ENCODE measurements around the gene ABCB8. TPM values are rescaled to one million over a fixed set of nuclear protein-coding genes. Genes with fewer than 3 reads are reported as not detected.

The ABCB8 gene
- total and polyA plus RNA-seq, 9 of the 15 experiments (the other 6 are each of a cell fraction or from before 2014, with no cell fraction given), result 7.6 to 106 (median 36.3) TPM

GRCh38 chr7:151083071-151083823 is 55.0 kb downstream of the ABCB8 start, which contains the start of gene TMUB1 (continued):
- TF ChIP-seq HMG20A (CRISPR knock-in tag; conservative IDR thresholded peaks at IDR 0.05) (no peak), POLR2B (IDR thresholded peaks at IDR 0.05; ENCODE audit: low read depth, partially characterized antibody) (no peak), IRF2 (CRISPR knock-in tag; IDR thresholded peaks at IDR 0.05) (no peak), DEAF1 (CRISPR knock-in tag; IDR thresholded peaks at IDR 0.05) (no peak), KDM1A (IDR thresholded peaks at IDR 0.05) (no peak), PCBP2 (IDR thresholded peaks at IDR 0.05; ENCODE audit: low read depth, low read length, poor library complexity, severe bottlenecking) (no peak), ATF4 (CRISPR knock-in tag; IDR thresholded peaks at IDR 0.05) (no peak), ZNF780A (CRISPR knock-in tag; IDR thresholded peaks at IDR 0.05) (no peak), MAFG (tag; conservative IDR thresholded peaks at IDR 0.05) (no peak), ATF3 (IDR thresholded peaks at IDR 0.05) (no peak), ATF3 (CRISPR knock-in tag; conservative IDR thresholded peaks at IDR 0.05) (no peak; the same call in 1 of the 2 replicates), ZC3H4 (CRISPR knock-in tag; IDR thresholded peaks at IDR 0.05; ENCODE audit: borderline replicate concordance) (no peak), RHOXF2B (CRISPR knock-in tag; conservative IDR thresholded peaks at IDR 0.05) (no peak), CSDE1 (IDR thresholded peaks at IDR 0.05) (no peak), SMARCA5 (IDR thresholded peaks at IDR 0.05) (no peak), FOXJ2 (tag; IDR thresholded peaks at IDR 0.05) (no peak), C11orf30 (IDR thresholded peaks at IDR 0.05; ENCODE audit: low read depth) (no peak), MTA2 (IDR thresholded peaks at IDR 0.05; ENCODE audit: low read depth) (no peak), HDGF (IDR thresholded peaks at IDR 0.05) (no peak), DPF2 (IDR thresholded peaks at IDR 0.05) (no peak; the same call in 1 of the 2 replicates), CBFA2T3 (IDR thresholded peaks at IDR 0.05) (no peak), COPS2 (conservative IDR thresholded peaks at IDR 0.05) (no peak)
- TF ChIP-seq, protein P1, sequence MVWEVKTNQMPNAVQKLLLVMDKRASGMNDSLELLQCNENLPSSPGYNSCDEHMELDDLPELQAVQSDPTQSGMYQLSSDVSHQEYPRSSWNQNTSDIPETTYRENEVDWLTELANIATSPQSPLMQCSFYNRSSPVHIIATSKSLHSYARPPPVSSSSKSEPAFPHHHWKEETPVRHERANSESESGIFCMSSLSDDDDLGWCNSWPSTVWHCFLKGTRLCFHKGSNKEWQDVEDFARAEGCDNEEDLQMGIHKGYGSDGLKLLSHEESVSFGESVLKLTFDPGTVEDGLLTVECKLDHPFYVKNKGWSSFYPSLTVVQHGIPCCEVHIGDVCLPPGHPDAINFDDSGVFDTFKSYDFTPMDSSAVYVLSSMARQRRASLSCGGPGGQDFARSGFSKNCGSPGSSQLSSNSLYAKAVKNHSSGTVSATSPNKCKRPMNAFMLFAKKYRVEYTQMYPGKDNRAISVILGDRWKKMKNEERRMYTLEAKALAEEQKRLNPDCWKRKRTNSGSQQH (CRISPR knock-in tag; IDR thresholded peaks at IDR 0.05), result no peak
- TF ChIP-seq, protein P2, sequence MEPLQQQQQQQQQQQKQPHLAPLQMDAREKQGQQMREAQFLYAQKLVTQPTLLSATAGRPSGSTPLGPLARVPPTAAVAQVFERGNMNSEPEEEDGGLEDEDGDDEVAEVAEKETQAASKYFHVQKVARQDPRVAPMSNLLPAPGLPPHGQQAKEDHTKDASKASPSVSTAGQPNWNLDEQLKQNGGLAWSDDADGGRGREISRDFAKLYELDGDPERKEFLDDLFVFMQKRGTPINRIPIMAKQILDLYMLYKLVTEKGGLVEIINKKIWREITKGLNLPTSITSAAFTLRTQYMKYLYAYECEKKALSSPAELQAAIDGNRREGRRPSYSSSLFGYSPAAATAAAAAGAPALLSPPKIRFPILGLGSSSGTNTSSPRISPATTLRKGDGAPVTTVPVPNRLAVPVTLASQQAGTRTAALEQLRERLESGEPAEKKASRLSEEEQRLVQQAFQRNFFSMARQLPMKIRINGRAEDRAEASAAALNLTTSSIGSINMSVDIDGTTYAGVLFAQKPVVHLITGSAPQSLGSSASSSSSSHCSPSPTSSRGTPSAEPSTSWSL (CRISPR knock-in tag; IDR thresholded peaks at IDR 0.05; ENCODE audit: borderline replicate concordance), result no peak

Data from K562 (cell line).